ENCODE results near the gene RPSA. TPM values are rescaled to one million over a fixed set of nuclear protein-coding genes. Genes with fewer than 3 reads are reported as not detected.

The RPSA gene
- total and polyA plus RNA-seq, 9 of the 15 experiments (the other 6 are each of a cell fraction or from before 2014, with no cell fraction given): 2,290 to 4,272 (median 2,730) TPM

DNA sequence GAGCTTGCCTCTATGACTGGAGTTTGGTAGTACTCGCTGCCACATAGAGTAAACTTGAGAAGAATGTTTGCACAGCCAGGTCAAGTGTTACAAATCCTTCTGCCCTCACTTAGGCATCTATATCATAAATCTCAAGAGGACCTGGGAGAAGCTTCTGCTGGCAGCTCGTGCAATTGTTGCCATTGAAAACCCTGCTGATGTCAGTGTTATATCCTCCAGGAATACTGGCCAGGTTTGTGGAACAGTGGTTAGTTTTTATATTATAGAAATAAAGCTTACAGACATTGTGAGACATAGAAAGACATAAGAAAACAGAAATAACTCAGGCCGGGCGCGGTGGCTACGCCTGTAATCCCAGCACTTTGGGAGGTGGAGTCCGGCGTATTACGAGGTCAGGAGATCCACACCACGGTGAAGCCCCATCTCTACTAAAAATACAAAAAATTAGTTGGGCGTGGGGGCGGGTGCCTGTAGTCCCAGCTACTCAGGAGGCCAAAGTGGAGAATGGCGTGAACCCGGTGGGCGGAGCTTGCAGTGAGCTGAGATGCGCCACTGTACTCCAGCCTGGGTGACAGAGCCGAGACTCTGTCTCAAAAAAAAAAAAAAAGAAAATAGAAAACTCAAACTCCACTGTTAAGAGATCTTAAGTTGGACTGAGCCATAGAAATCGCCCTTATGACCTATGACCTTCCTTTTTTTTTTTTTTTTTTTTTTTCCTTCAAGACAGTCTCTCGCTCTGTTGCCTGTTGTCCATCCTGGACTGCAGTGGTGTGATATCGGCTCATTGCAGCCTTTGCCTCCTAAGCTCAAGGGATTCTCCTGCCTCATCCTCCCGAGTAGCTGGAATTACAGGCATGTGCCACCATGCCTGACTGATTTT is 2.2 kb downstream of the RPSA start (continued):
- TF ChIP-seq STAT5A (IDR thresholded peaks at IDR 0.05; ENCODE audit: borderline replicate concordance, low read length) (no peak), PPARD (CRISPR knock-in tag; IDR thresholded peaks at IDR 0.05) (no peak), ZFP30 (CRISPR knock-in tag; IDR thresholded peaks at IDR 0.05; ENCODE audit: borderline replicate concordance) (no peak), ZBTB34 (CRISPR knock-in tag; IDR thresholded peaks at IDR 0.05) (no peak), THRA (IDR thresholded peaks at IDR 0.05) (no peak), NCOA6 (IDR thresholded peaks at IDR 0.05) (no peak), SETDB1 (IDR thresholded peaks at IDR 0.05; ENCODE audit: low read length) (no peak), ZC3H4 (CRISPR knock-in tag; IDR thresholded peaks at IDR 0.05; ENCODE audit: borderline replicate concordance) (no peak), ZNF232 (CRISPR knock-in tag; IDR thresholded peaks at IDR 0.05) (no peak), PRDM10 (IDR thresholded peaks at IDR 0.05; ENCODE audit: partially characterized antibody) (peak; percentile 64), POLR2A (conservative IDR thresholded peaks at IDR 0.05) (0 out of 2 replicates have a peak, but pooled peaks have one; percentile 42)
- TF ChIP-seq, protein P1, sequence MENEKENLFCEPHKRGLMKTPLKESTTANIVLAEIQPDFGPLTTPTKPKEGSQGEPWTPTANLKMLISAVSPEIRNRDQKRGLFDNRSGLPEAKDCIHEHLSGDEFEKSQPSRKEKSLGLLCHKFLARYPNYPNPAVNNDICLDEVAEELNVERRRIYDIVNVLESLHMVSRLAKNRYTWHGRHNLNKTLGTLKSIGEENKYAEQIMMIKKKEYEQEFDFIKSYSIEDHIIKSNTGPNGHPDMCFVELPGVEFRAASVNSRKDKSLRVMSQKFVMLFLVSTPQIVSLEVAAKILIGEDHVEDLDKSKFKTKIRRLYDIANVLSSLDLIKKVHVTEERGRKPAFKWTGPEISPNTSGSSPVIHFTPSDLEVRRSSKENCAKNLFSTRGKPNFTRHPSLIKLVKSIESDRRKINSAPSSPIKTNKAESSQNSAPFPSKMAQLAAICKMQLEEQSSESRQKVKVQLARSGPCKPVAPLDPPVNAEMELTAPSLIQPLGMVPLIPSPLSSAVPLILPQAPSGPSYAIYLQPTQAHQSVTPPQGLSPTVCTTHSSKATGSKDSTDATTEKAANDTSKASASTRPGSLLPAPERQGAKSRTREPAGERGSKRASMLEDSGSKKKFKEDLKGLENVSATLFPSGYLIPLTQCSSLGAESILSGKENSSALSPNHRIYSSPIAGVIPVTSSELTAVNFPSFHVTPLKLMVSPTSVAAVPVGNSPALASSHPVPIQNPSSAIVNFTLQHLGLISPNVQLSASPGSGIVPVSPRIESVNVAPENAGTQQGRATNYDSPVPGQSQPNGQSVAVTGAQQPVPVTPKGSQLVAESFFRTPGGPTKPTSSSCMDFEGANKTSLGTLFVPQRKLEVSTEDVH (IDR thresholded peaks at IDR 0.05; ENCODE audit: low read depth, partially characterized antibody): no peak
- TF ChIP-seq, protein P2, sequence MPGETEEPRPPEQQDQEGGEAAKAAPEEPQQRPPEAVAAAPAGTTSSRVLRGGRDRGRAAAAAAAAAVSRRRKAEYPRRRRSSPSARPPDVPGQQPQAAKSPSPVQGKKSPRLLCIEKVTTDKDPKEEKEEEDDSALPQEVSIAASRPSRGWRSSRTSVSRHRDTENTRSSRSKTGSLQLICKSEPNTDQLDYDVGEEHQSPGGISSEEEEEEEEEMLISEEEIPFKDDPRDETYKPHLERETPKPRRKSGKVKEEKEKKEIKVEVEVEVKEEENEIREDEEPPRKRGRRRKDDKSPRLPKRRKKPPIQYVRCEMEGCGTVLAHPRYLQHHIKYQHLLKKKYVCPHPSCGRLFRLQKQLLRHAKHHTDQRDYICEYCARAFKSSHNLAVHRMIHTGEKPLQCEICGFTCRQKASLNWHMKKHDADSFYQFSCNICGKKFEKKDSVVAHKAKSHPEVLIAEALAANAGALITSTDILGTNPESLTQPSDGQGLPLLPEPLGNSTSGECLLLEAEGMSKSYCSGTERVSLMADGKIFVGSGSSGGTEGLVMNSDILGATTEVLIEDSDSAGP (CRISPR knock-in tag; IDR thresholded peaks at IDR 0.05): no peak
